Posterior cingulate gyrus (tissue), 11 donors: Measurements from ENCODE around the gene SBK3.
"Not testable (repeated sequence)": the region's sequence is repeated elsewhere in the genome, so short reads cannot be mapped to it uniquely, and the experiment has no call there.

Source experiments
- DNase-seq, 10 donors: peaks; one replicate each; pipeline versions ENCODE4 v3.0.0 to v3.0.0-alpha.2; 2020 to 2021; ENCODE audit warnings: mixed read lengths in 3 of 10
- intact Hi-C: fragments of 100-400 bp; cut with DNase I; formaldehyde crosslinking; loops from one replicate; pipeline ENCODE4 v1.15.1; 2023

SBK3 gene

GRCh38 chr19:55543567-55543966 is 1.8 kb downstream of the SBK3 start:
- peak in 1 of 10 donors; percentile 3 for DNase-seq
- intact Hi-C loops, result no loop called here

DNA sequence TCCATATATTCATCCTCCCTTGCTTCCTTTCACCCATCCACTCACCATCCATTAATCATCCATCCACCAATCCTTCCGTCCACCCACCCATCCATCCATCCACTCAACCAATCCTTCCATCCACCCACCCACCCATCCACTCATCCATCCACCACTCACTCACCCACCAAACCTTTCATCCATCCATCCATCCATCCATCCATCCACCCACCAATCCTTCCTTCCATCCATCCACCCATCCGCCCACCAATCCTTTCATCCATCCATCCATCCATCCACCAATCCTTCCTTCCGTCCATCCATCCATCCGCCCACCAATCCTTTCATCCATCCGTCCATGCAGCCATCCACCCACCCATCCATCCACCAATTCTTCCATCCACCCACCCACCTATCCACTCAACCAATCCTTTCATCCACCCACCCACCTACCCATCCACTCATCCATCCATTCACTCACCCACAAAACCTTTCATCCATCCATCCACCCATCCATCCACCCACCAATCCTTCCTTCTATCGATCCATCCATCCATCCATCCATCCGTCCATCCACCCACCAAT is 3.0 kb downstream of the SBK3 start:
- intact Hi-C loops, result no loop called here
- DNase-seq, result peak in 1 of 10 donors; percentile 9

- intact Hi-C loops, result no loop called here
Measured at GRCh38 chr19:55541091-55541490, 4.3 kb downstream of the SBK3 start.

DNA sequence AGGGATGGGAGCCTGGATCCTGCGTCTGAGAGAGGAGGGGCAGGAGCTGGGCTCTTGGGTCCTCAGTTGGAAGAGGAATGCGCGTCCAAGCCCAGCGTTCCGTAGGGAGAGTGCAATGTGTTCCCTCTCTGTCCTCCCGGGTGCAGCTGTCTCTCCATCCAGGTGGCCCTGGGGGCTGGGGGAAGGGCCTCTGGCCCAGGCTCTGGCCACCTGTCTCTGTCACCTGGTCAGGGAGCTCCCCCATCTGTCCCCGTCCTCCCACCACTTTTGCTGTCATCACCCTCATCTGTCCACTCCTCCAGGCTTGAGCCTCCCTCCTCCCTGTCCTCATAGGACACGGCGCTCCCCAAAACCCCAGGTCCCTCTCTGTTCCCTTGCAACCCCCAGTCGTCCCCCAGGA is 4.7 kb downstream of the SBK3 start:
- intact Hi-C loops, result no loop called here
- no peak for DNase-seq

More at GRCh38 chr19:55541091-55541490, 4.3 kb downstream of the SBK3 start:
- DNase-seq, result no peak

DNA sequence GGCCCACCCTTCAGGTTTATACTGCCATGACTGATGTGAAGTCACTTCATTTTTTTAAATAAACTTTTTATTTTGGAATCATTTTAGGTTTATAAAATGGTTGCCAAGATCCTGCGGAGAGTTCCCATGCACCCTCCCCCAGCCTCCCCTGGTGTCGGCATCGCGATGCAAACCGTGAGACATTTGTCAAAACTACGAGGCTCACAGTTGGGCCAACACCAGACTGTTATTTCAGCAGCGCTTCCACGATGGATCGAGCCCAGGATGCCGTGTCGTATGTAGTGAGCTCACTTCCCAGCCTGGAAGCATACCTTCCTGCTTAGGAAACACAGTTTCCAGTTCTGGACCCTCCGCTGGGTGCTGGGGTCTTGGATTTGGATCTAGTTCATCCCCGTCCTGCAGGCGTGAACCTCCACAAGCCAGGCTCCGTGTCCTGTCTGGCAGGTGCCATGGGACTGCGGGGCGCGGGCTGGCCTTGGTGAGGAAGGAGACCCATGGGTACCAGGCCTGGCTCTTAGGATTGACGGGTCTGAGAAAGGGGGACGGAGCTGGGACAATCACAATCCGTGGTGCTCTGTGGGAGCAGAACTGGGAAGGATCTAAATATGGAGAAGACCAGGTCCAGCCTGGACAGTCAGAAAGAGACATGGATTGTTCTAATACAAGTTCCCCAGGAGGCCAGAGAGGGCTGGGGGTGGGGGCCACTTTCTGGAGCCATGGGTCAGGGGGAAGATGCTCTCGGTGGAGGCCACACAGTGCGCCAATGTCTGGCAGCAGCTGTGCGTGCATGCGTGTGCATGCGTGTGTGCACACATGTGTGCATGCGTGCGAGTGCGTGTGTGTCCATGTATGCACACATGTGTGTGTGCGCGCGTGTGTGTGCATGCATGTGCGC is 6.0 kb downstream of the SBK3 start:
- DNase-seq, result no peak
- intact Hi-C loops, result no loop called here

DNA sequence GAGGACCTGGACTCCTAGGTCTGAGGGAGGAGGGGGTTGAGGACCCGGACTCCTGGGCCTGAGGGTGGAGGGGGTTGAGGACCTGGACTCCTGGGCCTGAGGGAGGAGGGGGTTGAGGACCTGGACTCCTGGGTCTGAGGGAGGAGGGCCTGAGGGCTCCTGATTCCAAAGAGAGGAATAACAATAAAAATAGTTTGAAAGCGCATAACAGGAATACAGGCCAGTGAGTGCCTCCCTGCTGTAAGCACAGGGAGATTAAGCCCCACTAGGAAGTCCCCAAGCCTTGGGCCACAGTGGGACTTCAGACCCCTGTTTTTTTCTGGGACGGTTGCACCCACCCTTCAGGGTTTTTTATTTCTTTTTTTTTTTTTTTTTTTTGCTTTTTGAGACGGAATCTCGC is 7.2 kb downstream of the SBK3 start:
- intact Hi-C loops, result no loop called here
- no peak for DNase-seq

GRCh38 chr19:55537741-55538111 is 7.6 kb downstream of the SBK3 start:
- intact Hi-C loops, result no loop called here
- DNase-seq, result no peak

GRCh38 chr19:55536951-55537740 is 8.2 kb downstream of the SBK3 start, which contains the start of gene SBK2:
Gene SBK2, minus strand, starts transcription at chr19:55537133. Its CDS starts 839 bp downstream, at chr19:55536294.
- peak in 1 of 10 donors; percentile 74 for DNase-seq
- intact Hi-C loops, result no loop called here

DNA sequence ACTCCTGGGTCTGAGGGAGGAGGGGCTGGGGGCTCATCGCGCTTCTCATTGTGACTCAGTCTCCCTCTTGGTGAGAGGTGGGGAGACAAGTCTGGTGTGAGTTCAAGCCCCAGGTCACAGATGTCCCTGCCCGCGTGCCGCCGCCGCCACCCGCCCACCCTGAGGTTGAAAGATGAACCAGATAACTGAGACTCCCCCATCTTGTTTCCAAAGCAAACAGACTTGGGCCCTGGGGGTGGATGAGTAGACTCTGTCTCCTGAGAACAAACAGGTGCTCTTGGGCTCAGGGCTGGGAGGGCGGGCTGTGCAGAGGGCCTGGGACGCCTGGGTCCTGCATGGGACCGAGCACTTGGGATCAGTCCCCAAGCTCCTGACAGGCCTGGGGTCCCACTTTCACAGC is 9.0 kb downstream of the SBK3 start:
- DNase-seq, result no peak
- intact Hi-C loops, result no loop called here

GRCh38 chr19:55535965-55536350 is 9.4 kb downstream of the SBK3 start:
- DNase-seq, result peak in 1 of 10 donors; percentile 76
- intact Hi-C loops, result no loop called here

DNA sequence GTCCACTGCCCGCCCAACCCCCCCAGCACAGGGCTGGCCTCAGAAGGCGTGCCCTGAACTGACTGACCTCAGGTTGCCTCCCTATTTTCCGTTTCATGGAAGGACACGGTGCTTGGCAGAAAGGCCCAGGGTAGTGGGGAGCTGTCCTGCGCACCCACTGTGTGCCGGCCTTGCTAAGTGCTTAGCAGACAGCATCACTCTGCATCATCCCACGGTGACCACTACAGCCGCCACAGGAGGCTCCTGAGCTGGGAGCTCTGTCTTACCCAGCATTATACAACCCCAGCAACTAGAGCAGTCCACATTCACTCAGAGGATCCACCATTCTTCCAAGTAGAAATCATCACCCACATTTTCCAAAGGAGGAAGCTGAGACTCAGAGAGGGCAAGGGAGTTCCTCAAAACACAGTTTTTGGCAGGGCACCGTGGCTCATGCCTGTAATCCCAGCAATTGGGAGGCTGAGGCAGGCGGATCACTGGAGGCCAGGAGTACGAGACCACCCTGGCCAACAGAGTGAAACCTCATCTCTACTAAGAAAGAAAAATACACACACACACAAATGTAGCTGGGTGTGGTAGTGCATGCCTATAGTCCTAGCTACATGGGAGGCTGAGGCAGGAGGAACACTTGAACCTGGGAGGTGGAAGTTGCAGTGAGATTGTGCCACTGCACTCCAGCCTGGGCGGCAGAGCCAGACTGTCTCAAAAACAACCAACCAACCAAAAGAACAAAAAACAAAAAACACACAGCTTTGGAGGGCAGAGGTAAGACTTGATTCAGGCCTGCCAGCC is 10.0 kb downstream of the SBK3 start:
- DNase-seq, result peak in 1 of 10 donors; percentile 12
- intact Hi-C loops, result no loop called here

- DNase-seq, intact Hi-C loops: not testable (repeated sequence)
Measured at GRCh38 chr19:55534280-55534679, 11.1 kb downstream of the SBK3 start.

- DNase-seq, result peak in 1 of 10 donors; percentile 69
- intact Hi-C loops, result no loop called here
Measured at GRCh38 chr19:55530996-55531395, 14.3 kb downstream of the SBK3 start.

DNA sequence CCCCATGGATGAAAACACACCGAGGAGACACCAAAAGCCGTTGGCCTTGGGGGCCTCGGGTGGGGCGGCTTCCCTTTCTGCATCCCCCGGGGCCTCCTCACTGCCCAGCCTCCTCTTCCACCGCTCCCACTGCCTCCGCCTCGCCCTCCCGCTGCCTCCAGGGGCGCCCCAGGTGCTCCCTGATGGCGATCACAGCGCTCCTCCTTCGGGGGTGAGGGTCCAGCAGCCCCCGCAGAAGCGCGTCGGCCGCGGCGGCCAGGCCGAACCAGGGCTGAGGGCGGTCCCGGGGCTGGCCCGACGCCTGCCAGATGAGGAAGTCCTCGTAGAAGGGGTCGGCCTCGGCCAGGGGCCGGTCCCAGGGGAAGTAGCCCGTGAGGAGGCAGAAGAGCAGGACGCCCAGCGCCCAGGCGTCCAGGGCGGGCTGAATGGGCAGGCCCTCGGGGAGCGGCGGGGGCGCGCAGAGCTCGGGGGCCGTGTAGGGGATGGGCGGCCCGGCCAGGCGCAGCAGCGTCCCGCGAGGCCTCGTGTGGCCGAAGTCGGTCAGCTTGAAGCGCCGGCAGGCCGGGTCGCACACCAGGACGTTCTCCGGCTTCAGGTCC is 15.6 kb downstream of the SBK3 start:
- intact Hi-C loops, result no loop called here
- DNase-seq, result peak in 1 of 10 donors; percentile 79

- DNase-seq, result peak in 1 of 10 donors; percentile 64
- intact Hi-C loops, result no loop called here
Measured at GRCh38 chr19:55528030-55528803, 17.1 kb downstream of the SBK3 start.

- intact Hi-C loops, result no loop called here
- DNase-seq, result peak in 1 of 10 donors; percentile 16
Measured at GRCh38 chr19:55527197-55528029, 17.9 kb downstream of the SBK3 start.

DNA sequence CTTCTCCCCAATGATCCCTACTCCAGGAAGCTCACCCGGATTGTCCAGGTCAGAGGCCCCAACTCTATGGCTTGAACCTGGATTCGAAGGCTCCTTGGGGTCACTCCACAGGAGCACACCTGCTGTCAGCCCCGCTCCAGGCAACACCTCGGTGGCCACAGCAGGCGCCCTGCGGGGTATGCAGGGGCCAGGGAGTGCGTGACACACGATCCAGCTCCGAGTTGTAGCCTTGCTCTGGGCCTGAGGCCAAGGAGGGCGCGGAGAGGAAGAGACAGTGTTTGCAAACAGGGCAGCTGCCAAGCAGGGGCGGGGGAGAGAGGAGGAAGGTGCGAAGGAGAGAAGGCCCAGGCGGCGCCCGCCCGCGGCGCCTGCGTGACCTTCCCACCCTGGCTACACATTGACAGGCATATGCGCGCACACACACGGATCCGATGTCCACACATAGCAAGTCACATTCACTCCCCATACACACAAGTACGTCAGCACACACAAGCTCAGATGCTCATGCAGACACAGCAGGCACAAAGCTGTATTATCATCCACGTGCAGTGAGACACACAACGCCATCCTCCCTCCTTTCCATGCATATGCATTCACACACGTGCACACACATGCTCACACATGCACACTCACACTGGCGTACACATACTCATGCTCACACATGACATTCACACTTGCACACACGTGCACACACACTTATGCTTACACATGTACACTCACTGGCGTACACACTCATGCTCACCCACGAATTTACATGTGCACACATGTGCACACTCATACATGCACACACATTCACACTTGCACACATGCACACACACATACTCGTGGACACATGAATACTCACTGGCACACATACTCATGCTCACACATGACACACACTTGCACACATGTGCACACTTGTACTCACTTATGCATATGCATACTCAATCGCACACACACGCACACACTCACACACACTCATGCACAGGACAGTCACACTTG is 18.8 kb downstream of the SBK3 start:
- intact Hi-C loops, result no loop called here

More for the DNA sequence above, 18.8 kb downstream of the SBK3 start:
- DNase-seq, result peak in 3 of 10 donors; percentile 11 to 88 (median 77)
